Upper lobe of left lung (tissue), 4 donors: ENCODE data around the gene LILRB4.

Source experiments
- POLR2A ChIP-seq, 4 donors: fragments of 450-650 bp; IDR thresholded peaks; one replicate each; pipeline ENCODE4 v1.5.1; 2016 to 2017; ENCODE audit warnings: antibody characterized with exemption in 4 of 4, mild to moderate bottlenecking in 2 of 4
- POLR2AphosphoS5 ChIP-seq, 2 donors: sonication (generic); formaldehyde crosslinking; IDR thresholded peaks; one replicate each; pipeline ENCODE4 v1.5.1; 2017; ENCODE audit warnings: antibody characterized with exemption in 2 of 2
- TF ChIP-seq, protein P1 (sequence below), 6 experiments: fragments of 450-650 bp in 4 of 6; fragments of 200-600 bp in 2 of 6; sonication (generic) in 2 of 6; IDR thresholded peaks; one replicate each; pipeline ENCODE4 v1.5.1; 2016 to 2019; ENCODE audit warnings: antibody characterized with exemption in 6 of 6

DNA sequence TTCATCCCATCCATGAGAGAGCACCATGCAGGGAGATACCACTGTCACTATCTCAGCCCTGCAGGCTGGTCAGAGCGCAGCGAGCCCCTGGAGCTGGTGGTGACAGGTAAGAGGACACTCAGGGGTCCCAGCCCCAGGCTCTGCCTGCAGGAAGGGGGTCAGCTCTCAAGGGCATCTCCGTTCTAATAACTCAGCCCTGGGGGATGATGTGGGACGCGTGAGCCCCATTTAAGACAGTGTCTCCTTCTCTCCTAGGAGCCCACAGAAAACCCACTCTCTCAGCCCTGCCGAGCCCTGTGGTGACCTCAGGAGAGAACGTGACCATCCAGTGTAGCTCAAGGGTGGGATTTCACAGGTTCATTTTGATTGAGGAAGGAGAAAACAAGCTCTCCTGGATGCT lies 46.0 kb downstream of the LILRB4 start:
- TF ChIP-seq, protein P1, sequence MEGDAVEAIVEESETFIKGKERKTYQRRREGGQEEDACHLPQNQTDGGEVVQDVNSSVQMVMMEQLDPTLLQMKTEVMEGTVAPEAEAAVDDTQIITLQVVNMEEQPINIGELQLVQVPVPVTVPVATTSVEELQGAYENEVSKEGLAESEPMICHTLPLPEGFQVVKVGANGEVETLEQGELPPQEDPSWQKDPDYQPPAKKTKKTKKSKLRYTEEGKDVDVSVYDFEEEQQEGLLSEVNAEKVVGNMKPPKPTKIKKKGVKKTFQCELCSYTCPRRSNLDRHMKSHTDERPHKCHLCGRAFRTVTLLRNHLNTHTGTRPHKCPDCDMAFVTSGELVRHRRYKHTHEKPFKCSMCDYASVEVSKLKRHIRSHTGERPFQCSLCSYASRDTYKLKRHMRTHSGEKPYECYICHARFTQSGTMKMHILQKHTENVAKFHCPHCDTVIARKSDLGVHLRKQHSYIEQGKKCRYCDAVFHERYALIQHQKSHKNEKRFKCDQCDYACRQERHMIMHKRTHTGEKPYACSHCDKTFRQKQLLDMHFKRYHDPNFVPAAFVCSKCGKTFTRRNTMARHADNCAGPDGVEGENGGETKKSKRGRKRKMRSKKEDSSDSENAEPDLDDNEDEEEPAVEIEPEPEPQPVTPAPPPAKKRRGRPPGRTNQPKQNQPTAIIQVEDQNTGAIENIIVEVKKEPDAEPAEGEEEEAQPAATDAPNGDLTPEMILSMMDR (IDR thresholded peaks at IDR 0.05) = no peak
- no peak for TF ChIP-seq POLR2A (IDR thresholded peaks at IDR 0.05)
- no peak for TF ChIP-seq POLR2AphosphoS5 (IDR thresholded peaks at IDR 0.05)
